Kasumi-1 (cell line): Measurements from ENCODE around the gene ATXN1.

ENCODE experiments used
- DNase-seq, 2 experiments: peaks; one replicate each; lab custom pipeline; 2025; lab: John Stamatoyannopoulos, UW

The ATXN1 gene

DNA sequence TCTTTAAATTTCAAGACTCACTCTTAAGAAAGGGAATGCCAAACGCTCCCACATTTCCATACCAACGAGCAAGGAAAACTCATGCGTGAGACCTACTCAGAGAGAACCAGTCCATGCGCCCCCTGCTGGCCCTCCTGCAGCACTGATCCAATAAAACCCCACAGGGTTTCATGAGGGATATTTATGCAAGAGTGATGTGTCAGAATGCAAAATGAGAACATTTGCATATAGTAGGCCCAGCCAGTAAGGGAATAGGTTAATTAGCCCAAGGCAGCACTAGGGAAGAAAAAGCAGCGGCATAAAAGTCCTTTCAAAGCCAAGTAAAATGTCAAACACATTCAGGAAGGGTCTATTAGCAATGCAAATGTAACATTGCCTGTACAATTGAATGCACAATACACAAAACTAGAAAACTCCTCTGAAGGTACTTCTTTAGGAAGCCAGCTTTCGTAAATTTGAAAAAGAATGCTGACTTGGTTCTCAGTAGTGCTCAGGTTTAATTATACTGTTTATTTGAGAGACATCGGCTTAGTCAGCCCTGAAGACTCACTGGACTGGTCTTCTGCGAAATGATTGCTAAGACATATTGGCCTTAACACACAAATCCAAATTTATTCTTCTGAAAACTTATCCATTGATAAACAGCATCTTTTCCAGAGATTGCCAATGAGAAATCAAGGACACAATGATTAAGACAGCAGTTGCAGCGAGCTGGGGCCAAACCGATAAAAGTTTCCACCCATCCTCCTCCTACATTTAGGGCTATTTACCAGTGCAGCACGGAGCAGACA lies 429.7 kb downstream of the ATXN1 start:
- peak; percentile 70 to 74 for DNase-seq

DNA sequence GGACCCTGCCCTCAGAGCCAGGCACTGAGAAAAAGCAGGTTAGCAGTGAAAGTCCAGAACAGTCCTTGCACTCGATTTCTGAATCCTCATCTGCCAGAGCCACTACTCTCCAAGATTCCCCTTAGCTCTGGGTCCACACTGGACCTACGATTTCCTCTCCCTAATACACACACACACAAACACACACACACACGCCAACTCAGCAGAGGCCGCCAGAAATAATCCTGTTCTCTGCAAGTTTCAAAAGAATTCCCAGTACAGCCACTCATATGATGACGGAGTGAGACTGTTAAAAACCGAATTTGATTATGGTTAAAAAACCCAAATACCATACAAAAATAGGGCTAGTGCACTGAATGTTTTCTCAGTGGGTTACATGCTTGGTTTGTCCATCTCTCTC lies 432.0 kb downstream of the ATXN1 start:
- DNase-seq: no peak

DNA sequence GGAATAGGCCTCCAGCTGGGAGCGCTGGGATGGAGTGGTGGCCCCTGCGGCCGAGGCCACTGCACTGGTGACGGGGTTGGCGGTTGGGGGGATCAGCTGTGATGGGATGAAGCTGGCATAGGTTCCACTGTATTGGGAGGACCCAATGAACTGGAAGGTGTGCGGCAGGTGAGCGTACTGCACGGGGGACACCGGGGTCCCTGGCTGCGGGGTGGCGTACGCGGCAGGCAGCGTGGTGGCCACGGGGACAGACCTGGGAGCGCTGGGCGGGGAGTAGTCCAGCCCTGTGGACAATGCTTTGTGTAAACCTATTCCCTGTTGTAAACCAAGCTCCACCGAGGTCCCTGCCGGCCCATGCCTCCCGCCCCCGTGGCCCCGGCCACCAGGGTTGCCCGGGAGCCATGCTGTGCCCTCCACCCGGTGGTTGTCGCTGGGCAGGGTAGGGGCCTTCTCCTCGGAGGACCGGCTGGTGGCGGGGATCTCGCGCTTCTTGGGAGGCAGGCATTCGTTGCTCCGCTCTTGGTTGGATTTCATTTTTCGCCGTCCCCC lies 433.4 kb downstream of the ATXN1 start:
- DNase-seq: no peak

DNA sequence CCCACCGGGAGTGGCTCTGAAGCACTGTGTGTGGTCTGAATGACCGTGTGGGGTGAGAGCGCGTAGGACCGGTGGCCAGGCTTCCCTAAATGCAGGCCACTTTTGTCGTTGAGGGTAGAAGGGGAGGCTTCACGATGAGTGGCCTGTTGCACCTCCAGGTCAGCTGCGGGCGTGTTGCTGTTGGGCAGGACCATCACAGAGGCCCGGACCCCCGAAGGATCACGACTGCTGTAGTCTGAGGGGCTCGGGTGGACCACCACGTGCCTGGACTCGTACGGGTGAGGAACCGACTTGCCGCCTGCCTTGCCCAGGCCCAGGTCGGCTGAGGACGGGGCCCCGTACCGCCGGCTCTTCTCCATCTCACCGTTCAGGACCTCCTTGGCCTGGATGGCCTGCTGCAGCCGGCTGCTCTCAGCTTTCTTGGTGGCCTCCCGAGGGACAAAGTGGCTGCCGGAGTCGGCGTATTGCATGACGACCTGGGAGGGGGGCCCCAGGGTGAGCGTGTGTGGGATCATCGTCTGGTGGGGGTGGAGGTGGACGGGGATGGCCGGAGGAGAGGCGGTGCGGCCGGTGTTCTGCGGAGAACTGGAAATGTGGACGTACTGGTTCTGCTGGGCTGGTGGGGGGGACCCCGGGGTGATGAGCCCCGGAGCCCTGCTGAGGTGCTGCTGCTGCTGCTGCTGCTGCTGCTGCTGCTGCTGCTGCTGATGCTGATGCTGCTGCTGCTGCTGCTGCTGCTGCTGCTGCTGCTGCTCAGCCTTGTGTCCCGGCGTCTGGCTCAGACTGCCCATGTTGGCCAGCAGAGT lies 434.1 kb downstream of the ATXN1 start:
- no peak for DNase-seq

DNA sequence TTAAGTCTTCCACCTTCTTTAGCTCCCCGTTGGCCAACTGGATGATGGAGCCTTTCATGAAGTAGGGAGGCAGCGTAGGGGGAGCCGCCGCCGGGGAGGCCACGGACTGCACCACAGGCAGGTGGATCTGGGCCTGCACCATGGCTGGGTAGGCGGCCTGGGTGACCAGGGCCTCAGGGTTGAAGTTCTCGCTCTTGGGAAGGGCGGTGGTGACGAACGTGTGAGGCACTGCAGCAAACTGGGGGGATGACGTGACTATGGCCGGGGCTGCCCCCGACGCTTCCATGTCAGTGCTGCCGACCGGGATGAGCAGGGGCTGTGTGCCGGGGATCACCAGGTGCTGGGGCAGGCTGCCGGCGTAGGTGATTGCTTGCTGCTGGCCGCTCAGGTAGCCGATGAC lies 434.7 kb downstream of the ATXN1 start:
- no peak for DNase-seq

DNA sequence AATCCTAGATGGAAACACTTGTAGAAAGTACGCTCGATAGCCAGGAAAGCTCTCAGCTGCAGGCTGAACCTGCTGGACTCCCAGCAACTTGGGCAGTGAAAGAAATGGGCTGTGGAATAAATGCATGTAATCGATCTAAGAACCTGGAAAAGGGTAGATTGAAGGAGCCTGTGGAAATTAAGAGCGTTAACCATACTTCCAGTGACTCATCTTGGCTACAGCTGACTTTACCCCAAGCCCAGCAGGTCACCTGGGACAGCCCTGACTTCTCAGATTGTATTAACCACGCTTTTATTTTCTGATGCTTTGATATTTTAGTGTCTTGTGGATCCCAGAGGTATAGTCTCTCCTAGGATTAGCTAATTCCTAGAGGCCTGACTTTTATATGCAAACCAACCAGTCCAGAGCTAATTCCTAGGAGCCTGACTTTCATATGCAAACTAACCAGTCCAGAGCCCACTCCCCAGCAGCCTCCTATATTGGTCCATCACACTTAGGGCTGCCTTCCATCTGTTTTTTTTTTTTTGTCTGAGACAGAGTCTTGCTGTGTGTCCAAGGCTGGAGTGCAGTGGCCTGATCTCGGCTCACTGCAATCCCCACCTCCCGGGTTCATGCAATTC lies 436.5 kb downstream of the ATXN1 start:
- DNase-seq: no peak

DNA sequence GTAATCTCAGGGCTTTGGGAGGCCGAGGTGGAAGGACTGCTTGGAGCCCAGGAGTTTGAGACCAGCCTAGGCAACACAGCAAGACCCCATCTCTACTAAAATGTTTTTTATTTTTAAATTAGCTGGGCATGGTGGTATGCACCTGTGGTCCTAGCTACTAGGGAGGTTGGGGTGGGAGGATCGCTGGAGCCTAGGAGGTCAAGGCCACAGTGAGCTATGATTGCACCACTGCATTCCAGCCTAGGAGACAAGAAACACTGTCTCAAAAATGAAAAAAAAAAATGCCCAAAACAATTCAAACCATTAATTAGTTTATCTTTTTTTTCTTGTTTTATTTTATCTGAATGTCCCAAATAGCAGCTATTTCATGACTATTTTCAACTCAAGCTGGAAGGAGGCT lies 437.1 kb downstream of the ATXN1 start:
- no peak for DNase-seq

DNA sequence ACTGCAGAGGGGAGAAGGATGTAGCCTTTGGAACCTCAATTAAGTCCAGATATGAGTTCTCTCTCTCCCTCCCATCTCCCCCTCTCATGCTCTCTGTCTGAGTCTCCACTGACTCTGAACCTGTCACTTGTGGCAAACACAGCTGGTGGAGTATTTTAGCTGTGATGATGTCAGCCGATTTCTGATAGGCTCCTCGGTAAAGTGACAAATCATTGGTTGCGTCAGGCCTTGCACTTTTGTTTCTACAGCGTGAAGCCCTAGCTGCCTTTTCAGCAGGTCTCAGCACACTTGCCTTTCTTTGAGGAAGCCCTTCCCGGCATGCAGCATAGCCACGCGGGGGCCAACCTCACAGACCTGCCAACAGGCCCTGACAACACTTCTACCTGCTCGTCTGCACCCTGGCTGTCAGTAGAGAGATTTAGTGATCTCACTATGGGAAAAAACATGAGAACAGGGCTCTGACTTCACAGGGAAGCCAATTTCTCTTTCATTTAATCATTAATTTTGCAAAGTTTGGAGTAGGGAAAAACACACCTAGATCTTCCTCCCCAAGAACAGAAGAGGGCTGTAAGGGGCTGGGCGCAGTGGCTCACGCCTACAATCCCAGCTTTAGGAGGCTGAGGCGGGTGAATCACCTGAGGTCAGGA lies 438.5 kb downstream of the ATXN1 start:
- DNase-seq: no peak

DNA sequence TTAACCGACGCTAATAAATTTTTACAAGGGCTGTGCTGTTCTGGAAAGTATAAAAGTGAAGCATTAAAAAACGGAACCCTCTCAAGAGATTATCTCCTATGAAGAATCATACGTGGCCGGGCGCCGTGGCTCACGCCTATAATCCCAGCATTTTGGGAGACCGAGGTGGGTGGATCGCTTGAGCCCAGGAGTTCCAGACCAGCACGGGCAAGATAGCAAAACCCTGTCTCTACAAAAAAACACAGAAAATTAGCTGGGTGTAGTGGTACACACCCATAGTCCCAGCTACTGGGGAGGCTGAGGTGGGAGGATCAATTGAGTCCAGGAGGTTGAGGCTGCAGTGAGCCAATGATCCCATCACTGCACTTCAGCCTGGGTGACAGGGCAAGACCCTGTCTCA lies 439.4 kb downstream of the ATXN1 start:
- DNase-seq: no peak

DNA sequence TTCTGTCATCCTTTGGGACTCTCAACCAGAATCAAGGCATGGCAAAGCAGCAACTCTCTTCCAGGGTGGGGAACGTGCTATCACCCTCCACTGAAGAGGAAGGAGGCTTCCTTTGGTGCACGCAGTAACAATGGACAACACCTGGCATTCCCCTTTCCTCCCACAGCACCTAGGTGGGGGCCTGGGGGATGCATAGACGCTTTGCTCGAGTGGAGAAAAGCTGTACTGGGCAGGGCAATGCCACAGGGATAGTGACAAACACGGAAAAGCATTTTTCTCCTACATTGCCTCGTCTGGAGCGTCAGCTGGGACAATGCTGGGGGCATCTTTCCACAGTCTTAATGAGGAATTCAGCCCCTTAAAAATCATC lies 439.9 kb downstream of the ATXN1 start:
- DNase-seq: no peak

DNA sequence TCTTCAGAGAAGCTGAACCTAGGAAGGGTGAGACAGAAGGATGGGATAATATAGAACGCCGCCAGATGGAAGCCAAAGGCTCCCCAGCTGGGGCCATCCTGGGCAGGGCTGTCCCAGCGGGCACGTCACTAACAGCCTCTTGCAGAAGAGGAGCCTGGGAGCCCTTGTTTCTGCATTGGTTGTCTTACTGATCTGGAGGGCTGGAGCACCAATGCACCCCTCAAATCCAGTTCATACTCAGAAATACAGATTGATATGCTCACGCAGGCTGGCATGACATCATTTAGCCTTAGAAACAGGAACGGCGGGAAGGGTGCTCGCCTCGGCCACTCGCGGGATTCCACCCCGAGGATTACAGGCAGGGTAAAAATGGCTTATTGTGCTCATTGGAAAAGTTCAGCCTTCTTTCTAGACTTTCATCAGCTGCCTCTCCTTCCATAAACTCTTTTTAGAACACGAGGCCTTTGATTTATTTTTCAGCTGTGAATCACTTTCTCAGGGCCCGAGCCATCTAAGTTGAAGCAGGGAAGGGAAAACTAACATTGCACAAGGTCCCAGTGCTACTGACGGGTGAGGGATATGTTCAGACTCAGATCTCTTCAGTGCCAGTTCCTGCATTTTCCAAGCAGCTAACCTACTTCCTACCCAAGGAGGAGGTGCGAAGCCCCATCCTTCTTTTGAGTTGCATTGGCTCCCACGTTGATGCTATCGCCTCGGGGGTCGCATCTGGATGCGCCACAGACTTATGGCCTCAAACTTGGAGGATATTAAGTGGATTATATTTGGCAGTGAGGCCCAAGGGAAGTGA lies 440.5 kb downstream of the ATXN1 start:
- no peak for DNase-seq

DNA sequence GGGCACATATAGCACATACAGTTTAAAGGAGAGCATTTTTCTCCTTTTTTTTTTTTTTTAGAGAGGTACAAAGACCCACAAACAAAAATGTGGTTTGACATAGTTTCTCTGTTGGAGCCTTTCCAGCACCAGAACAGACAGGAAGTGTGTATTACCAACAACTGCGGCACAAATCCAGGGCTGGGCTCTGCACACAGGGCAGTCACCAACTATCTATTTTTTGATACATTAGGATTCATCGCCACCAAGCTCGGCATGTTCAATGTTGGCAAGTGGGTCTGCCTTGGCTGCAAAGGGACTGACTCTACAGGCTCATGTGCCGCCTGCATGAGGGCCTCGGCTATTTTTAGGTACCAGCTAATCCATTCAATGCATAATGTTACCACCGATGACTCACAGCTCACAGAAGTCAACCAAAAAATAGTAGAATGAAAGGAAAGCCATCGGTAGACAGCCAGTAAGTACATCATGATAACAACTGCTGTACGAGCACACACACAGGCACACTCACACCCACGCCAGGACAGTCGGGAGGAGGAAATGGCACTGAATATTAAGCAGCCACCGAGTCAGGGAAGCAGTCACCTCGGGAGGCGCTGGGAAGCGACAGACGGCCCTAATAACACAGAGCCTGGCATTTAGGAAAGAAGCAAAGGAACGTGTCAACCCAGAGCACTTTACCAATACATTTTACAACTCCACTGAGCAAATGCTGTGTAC lies 441.3 kb downstream of the ATXN1 start:
- peak; percentile 85 to 89 for DNase-seq

DNA sequence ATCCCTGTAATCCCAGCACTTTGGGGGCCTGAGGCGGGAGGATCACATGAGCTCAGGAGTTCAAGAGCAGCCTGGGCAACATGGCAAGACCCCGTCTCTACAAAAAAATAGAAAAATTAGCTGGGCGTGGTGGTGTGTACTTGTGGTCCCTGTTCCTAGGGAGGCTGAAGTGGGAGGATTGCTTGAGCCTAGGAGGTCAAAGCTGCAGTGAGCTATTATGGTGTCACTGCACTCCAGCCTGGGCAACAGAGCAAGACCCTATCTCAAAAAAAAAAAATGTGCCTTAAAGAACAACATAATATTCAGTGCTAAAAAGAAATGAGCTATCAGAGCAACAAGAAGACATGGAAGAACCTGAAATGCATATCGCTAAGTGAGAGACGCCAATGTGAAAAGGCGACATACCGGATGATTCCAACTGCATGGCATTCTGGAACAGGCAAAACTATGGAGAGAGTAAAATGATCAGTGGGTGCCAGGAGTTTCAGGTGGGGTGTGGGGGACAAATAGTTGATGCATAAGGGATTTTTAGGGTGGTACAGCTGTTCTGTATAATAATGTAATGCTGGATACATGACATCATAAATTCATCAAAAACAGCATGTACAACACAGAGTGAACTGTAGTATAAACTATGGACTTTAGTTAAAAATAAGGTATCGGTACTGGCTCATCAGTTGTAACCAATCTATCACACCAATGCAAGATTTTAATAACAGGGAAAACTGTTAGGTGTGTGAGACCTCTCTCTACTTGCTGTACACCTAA lies 442.1 kb downstream of the ATXN1 start:
- no peak for DNase-seq

DNA sequence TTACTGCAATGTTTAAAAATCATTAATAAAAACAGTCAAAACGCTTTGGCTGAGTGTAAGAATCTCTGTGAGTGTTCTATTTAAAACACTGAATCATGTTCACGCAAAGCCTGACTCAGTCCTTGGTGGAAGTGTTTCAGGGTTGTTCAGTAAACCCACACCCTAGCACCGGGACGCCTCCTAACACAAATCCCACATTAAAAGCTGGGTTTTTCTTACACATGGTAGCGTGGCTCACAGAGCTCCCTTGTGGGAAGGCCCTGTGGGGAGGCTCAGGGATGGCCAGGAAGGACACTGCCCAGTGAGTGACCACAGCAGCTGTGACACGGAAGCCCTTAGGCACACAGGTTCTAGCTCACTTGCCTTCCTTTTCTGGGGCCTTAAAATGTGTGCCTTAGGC lies 442.7 kb downstream of the ATXN1 start:
- DNase-seq: no peak

DNA sequence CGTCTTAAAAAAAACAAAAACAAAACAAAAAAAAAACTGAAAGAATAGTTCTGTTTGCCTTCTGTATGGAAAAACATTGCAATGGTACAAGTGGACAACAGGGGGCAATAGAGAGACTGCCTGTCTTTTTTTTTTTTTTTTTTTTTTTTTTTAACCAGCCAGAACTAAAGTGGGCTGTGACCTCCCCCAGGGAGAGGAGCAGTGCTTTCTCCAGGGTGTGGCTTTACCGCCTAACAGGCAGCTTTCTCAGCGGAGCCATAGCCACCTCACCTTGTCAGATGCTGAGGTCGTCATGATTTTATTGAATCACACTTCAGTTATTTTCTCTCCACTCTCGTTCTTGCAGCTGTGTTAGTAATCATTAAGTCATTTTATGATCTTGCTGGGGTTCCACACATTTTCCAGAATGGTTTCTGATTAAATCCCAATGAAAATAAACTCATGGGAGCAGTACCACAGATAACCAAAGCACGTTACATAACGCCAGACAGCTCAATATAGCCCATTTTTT lies 444.5 kb downstream of the ATXN1 start:
- peak; percentile 26 to 34 for DNase-seq

DNA sequence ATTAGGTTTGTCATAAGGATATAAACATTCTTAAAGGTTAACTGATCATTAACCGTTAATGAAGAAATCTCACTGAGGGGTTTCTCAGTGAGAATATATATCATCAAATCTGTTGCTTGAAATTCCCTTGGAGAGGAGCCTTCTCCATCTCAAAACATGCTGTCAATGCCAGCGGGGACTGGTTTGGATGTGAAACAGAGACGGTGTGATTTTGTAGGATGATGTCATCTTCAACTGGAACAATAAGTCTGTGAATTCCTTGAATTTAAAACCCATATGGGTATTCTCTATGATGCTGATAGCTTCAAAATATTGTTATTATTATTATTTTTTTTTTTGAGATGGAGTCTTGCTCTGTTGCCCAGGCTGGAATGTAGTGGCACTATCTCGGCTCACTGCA lies 447.0 kb downstream of the ATXN1 start:
- no peak for DNase-seq

DNA sequence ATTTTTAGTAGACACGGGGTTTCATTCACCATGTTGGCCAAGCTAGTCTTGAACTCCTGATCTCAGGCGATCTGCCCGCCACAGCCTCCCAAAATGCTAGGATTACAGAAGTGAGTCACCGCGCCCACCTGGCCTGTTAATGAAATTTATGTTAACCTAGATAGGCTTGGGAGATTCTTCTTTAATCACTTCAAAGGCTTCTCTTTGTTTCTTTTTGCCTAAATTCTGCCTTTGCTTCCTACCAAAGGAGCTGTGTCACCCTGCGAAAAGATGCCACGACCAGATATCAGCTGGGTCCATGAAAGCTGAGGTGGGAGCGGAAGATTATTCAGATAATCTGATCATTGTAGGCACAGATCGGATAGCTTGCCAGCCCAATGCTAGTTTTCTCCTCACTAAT lies 447.5 kb downstream of the ATXN1 start:
- DNase-seq: no peak

DNA sequence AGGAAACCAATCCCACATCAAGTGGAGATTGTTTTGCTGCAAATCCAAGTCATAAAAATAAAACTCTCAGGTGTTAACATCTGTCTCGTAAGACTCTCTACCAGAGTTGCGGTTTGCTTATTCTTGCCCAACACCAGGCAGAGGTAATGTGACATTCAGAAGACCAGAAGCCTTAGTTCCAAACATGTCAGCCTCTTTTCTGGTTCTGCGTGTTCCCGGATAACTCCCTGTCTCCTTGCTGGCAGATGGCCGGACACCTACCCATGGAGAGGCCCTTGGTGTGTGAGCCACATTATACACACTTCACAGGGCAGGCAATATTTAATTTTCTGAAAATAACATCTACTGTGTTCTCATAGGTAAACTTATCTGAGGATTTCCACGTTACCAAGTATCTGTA lies 449.5 kb downstream of the ATXN1 start:
- DNase-seq: no peak

DNA sequence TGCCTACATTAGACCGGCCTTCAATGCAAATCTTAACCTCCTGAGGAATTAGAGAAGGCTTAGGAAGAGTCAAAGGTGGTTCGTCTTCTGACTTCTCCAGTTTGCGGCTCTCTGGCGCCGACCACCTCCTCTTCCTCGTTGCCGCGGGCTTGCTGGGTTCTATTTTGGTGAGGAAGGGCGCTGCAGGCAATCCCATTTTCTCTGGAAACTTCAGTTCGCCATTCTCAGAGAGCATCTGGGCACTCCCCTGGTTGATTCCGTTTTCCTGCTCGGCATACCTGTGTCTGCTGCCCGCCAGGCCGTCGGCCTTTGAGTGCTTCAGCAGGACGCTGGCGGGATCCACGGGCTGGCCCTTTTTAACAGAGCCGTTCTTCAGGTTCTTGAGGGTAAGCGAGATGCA lies 454.9 kb downstream of the ATXN1 start:
- no peak for DNase-seq

DNA sequence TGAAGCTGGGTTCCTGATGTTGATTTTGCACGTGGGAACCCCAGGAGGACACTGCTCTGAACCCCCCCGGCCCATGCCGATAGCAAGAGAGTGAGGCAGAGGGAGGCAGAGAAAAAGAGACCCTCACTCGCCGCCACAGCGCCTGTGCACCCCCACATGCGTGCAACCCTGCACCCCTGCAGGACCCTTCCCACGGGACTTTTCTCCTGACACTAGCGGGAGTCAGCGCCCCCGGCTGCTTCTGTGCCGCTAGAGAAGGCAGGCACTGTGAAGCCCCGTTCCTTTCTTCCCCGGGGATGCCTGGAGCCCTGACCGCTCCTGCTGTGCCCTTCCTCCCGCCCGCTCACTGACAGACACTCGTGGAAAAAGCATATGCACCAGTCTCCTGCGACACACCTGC lies 455.5 kb downstream of the ATXN1 start:
- no peak for DNase-seq
